Cardiac muscle cell (in vitro differentiated cells and primary cell): ENCODE data around the gene SUFU. TPM values are rescaled to one million over a fixed set of nuclear protein-coding genes. Genes with fewer than 3 reads are reported as not detected.

Experiments used
- DNase-seq, 2 donors: peaks; one replicate each; pipeline versions ENCODE4 v3.0.0 to v3.0.0-alpha.2; 2010 to 2017; ENCODE audit warnings: low read depth in 1 of 2, low spot score in 1 of 2
- H3K27ac ChIP-seq: fragments of 200-600 bp; sonication (generic); 2 replicates; pipeline ENCODE4 v1.5.1; 2016
- H3K27me3 ChIP-seq: fragments of 200-600 bp; sonication (generic); 2 replicates; pipeline ENCODE4 v1.6.0; 2016; ENCODE audit warnings: control low read depth
- H3K36me3 ChIP-seq: fragments of 200-600 bp; sonication (generic); 2 replicates; pipeline ENCODE4 v1.5.1; 2016; ENCODE audit warnings: control low read depth
- H3K4me1 ChIP-seq: fragments of 200-600 bp; sonication (generic); 2 replicates; pipeline ENCODE4 v1.8.1; 2017; ENCODE audit warnings: low read depth, mild to moderate bottlenecking, mixed run types
- H3K4me3 ChIP-seq: fragments of 200-600 bp; sonication (generic); 2 replicates; pipeline ENCODE4 v1.5.1; 2016; ENCODE audit warnings: mild to moderate bottlenecking
- H3K9me3 ChIP-seq: fragments of 200-600 bp; sonication (generic); 2 replicates; pipeline ENCODE4 v1.5.1; 2017; ENCODE audit warnings: low read depth, mild to moderate bottlenecking, control low read depth
- CTCF ChIP-seq: IDR thresholded peaks from 2 replicates; pipeline ENCODE4 v1.5.1; 2012; ENCODE audit warnings: low read depth, mild to moderate bottlenecking, low read length
- polyA plus RNA-seq: library from polyadenylated mRNA; unstranded; fragments of >200 nt; fragmentation: Nextera tagmentation; extraction: Ambion mirVana; gene quantifications from 2 replicates; pipeline ENCODE4 v1.2.1, GENCODE V29; 2016
- total RNA-seq: library from RNA; depleted of rRNA; stranded (reverse); fragments of >200 nt; gene quantifications from 2 replicates; pipeline ENCODE4 v1.2.3, GENCODE V29; 2016

The SUFU gene
- total and polyA plus RNA-seq, 2 experiments from 2014 or later, result 14.2 to 18.4 TPM

- no peaks in the 10 kb centered on the region for H3K4me1 ChIP-seq
- H3K27me3 ChIP-seq, result no peaks in the 10 kb centered on the region
- H3K27ac ChIP-seq, result no peak overlapping the region
- peaks cover 5% of the 10 kb centered on the region for H3K36me3 ChIP-seq
- no peak for DNase-seq
- no peak overlapping the region for H3K4me3 ChIP-seq
- TF ChIP-seq CTCF, result no peak
- H3K9me3 ChIP-seq, result no peaks in the 10 kb centered on the region
These were observed 50.8 kb downstream of the SUFU start for GRCh38 chr10:102554531-102554930.

DNA sequence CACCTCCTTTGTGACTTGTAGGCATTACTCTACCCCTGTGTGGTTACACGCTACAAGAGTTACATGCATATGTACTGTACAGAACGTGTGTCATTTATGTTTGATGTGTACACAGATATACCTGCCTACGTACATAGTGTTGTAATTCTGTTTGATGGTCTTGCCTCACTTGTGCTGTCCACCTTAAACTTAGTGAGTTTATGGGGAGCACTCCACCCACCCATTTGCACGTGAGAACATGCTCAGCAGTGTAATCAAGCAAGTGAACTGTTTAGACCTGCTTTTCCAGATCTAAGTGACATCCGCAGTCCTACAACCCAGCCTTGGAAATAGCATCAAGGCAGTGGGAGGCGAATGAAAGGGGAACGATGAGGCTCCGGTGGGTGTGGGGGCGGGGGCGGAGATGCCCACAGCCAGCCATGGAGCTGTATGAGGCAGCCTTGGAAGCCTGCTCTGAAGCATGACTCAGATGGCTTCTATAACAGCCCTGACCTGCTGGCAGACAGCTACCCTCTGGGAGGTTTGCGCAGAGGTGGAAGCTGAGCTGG is 52.1 kb downstream of the SUFU start:
- no peak for TF ChIP-seq CTCF
- Histone ChIP-seq H3K4me1 (no peaks in the 10 kb centered on the region), H3K27me3 (no peaks in the 10 kb centered on the region), H3K27ac (no peak overlapping the region), H3K36me3 (peaks cover 5% of the 10 kb centered on the region), H3K9me3 (no peaks in the 10 kb centered on the region), H3K4me3 (no peak overlapping the region)
- peak in 1 of 2 donors; percentile 63 for DNase-seq

DNA sequence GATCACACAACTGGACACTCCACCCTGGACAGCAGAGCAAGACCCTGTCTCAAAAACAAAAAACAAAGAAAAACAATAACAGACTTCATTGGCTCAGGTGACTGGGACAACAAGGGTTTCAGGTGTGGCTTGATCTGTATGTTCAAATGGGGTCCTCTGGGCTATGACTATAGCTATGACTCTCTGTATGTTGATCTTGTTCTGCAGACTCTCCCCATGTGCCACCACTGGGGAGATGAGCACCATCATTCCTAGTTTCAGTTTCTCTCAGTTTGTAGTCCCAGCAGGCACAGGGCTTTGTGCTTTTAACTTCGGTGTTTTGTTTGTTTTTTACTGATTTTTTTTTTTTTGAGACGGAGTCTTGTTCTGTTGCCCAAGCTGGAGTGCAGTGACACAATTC is 53.8 kb downstream of the SUFU start:
- H3K36me3 ChIP-seq, result no peaks in the 10 kb centered on the region
- no peak overlapping the region for H3K27ac ChIP-seq
- no peak for DNase-seq
- no peak for TF ChIP-seq CTCF
- no peaks in the 10 kb centered on the region for H3K4me1 ChIP-seq
- H3K27me3 ChIP-seq, result no peaks in the 10 kb centered on the region
- no peak overlapping the region for H3K4me3 ChIP-seq
- H3K9me3 ChIP-seq, result no peaks in the 10 kb centered on the region

- peak overlapping the region; percentile 34 for H3K27ac ChIP-seq
- TF ChIP-seq CTCF, result no peak
These were observed 56.0 kb downstream of the SUFU start for GRCh38 chr10:102559764-102560163.

GRCh38 chr10:102564209-102564834 is 60.5 kb downstream of the SUFU start:
- Histone ChIP-seq H3K36me3 (no peaks in the 10 kb centered on the region), H3K27ac (no peak overlapping the region), H3K9me3 (no peaks in the 10 kb centered on the region), H3K4me1 (peaks cover under 1% of the 10 kb centered on the region), H3K4me3 (no peak overlapping the region), H3K27me3 (no peaks in the 10 kb centered on the region)
- DNase-seq, result no peak
- TF ChIP-seq CTCF, result no peak

More at GRCh38 chr10:102559764-102560163, 56.0 kb downstream of the SUFU start:
- Histone ChIP-seq H3K36me3 (no peaks in the 10 kb centered on the region), H3K27me3 (no peaks in the 10 kb centered on the region), H3K9me3 (no peaks in the 10 kb centered on the region), H3K4me3 (no peak overlapping the region), H3K4me1 (no peaks in the 10 kb centered on the region)
- no peak for DNase-seq
